HEK293T (cell line): ENCODE results near the gene TMEM131.

Experiments used
- BHLHE40 ChIP-seq: fragments of 450-650 bp; IDR thresholded peaks from 2 replicates; pipeline ENCODE4 v1.6.1; 2016; ENCODE audit warnings: mild to moderate bottlenecking, moderate library complexity, borderline replicate concordance
- ELF4 ChIP-seq: fragments of 450-650 bp; IDR thresholded peaks from 2 replicates; pipeline ENCODE4 v1.6.1; 2017; ENCODE audit warnings: antibody characterized with exemption
- FOXK2 ChIP-seq: fragments of 450-650 bp; IDR thresholded peaks from 2 replicates; pipeline ENCODE4 v1.6.1; 2016; ENCODE audit warnings: mild to moderate bottlenecking
- HDGF ChIP-seq: fragments of 450-650 bp; IDR thresholded peaks from 2 replicates; pipeline ENCODE4 v1.6.1; 2017; ENCODE audit warnings: antibody characterized with exemption, borderline replicate concordance
- LEF1 ChIP-seq: fragments of 450-650 bp; IDR thresholded peaks from 2 replicates; pipeline ENCODE4 v1.6.1; 2017; ENCODE audit warnings: mild to moderate bottlenecking, borderline replicate concordance
- NFRKB ChIP-seq: fragments of 450-650 bp; IDR thresholded peaks from 2 replicates; pipeline ENCODE4 v1.6.1; 2016; ENCODE audit warnings: mild to moderate bottlenecking, moderate library complexity
- SP1 ChIP-seq: fragments of 450-650 bp; IDR thresholded peaks from 2 replicates; pipeline ENCODE4 v1.6.1; 2017
- SUZ12 ChIP-seq: fragments of 450-650 bp; IDR thresholded peaks from 2 replicates; pipeline ENCODE4 v1.6.1; 2016; ENCODE audit warnings: mild to moderate bottlenecking
- ZNF384 ChIP-seq: fragments of 450-650 bp; IDR thresholded peaks from 2 replicates; pipeline ENCODE4 v1.6.1; 2016

DNA sequence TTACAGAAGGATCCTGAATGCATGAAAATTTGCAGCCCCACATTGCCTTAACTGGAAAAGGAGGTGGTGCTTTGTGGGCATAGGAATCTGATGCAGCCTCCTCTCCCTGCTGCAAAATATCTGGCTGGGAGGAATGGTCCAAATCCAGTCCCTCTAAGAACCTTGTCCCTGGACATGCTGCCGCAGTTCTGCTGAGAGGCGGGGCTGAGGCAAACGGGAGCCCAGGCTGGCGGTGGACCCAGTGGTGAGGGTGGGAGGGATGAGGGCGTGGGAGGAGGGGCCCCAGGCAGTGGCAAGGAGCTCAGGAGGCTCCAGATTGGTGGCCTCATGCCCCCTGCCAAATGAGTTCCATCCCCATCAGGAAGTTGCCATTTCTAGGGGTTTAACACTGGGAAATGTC lies 246.2 kb downstream of the TMEM131 start:
- TF ChIP-seq FOXK2 (no peak), LEF1 (no peak), NFRKB (no peak), HDGF (no peak), SUZ12 (no peak), BHLHE40 (no peak), ZNF384 (no peak), SP1 (no peak), ELF4 (no peak)
